T-helper 2 cell treated with Interferon-gamma antibody and Interleukin-4, amounts not matched to agents 100 ng/mL and 5 ng/mL, for 36 hours (primary cell): ENCODE data around the gene ANKEF1. TPM values are rescaled to one million over a fixed set of nuclear protein-coding genes. Genes with fewer than 3 reads are reported as not detected.

Experiments
- intact Hi-C: fragments of 100-400 bp; cut with micrococcal nuclease; formaldehyde crosslinking; loops from one replicate; pipeline ENCODE4 v1.15.1; 2023
- total RNA-seq: library from RNA; stranded (reverse); gene quantifications from 2 replicates; pipeline ENCODE4 v1.2.3, GENCODE V29; 2022

ANKEF1 gene
- total RNA-seq, 1 donor from 2014 or later: 2.4 TPM

DNA sequence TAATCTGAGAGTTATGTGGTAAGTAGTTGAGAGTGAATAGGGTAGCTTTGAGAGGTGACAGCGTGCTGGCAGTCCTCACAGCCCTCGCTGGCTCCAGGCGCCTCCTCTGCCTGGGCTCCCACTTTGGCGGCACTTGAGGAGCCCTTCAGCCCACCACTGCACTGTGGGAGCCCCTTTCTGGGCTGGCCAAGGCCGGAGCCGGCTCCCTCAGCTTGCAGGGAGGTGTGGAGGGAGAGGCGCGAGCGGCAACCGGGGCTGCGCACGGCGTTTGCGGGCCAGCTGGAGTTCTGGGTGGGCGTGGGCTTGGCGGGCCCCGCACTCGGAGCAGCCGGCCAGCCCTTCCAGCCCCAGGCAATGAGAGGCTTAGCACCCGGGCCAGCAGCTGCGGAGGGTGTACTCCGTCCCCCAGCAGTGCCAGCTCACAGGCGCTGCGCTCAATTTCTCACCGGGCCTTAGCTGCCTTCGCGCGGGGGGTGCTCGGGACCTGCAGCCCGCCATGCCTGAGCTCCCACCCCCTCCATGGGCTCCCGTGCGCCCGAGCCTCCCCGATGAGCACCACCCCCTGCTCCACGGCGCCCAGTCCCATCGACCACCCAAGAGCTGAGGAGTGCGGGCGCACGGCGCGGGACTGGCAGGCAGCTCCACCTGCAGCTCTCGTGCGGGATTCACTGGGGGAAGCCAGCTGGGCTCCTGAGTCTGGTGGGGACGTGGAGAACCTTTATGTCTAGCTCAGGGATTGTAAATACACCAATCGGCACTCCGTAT is 3.2 kb upstream of the ANKEF1 start:
- intact Hi-C loops: loop anchor here (10.0 kb wide), 1 partner anchor 643 kb away; the partner anchor contains the start of gene JAG1

DNA sequence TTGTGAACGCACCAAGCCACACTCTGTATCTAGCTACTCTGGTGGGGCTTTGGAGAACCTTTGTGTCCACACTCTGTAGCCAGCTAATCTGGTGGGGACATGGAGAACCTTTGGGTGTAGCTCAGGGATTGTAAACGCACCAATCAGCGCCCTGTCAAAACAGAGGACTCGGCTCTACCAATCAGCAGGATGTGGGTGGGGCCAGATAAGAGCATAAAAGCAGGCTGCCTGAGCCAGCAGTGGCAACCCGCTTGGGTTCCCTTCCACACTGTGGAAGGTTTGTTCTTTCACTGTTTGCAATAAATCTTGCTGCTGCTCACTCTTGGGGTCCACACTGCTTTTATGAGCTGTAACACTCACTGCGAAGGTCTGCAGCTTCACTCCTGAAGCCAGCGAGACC is 2.5 kb upstream of the ANKEF1 start:
- intact Hi-C loops: loop anchor here (10.0 kb wide), 1 partner anchor 643 kb away; the partner anchor contains the start of gene JAG1

DNA sequence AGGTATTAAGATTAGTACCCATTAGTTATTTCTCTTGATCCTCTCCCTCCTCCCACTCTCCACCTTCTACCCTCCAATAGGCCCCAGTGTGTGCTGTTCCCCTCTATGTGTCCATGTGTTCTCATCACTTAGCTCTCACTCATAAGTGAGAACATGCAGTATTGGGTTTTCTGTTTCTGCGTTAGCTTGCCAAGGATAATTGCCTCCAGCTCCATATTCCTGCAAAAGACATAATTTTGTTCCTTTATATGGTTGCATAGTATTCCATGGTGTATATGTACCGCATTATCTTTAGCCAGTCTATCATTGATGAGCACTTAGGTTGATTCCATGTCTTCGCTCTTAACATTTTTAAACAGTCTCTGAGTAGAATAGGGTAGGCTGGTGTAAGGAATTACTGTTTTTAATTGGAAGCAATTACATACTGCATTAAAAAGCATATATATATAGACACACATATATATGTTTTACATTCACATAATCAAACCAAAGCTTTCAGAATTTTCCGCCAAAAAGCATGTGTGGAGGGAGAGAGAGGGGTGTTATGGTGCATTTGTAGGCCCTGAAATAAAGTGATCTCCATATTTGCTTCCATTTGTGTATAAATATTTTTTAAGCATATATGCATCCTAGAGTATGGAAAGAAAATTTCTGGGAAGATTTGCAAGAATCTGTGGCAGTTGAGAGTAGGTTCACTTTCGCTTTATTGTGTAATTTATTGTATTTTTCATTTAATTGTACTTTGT is 709 bp upstream of the ANKEF1 start:
- intact Hi-C loops: loop anchor here (10.0 kb wide), 1 partner anchor 641 kb away; the partner anchor contains the start of gene JAG1

DNA sequence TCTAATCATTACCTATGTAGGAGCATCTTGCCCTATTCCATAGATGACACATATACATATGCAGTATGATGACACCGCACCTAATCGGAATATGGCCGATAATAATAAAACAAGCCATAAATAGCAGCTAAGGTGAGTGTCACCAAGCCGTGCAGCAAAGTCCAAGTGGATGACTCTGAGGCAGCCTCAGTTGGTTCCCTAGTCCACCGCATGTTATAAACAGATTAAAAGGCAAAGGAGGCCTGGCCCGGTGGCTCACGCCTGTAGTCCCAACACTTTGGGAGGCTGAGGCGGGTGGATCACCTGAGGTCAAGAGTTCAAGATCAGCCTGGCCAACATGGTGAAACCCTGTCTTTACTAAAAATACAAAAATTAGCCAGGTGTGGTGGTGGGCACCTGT is 1.5 kb downstream of the ANKEF1 start:
- intact Hi-C loops: loop anchor here (5.0 to 10.0 kb wide), 3 partner anchors 181 to 638 kb away; partner anchors contain the start of genes JAG1, MKKS and SNAP25

DNA sequence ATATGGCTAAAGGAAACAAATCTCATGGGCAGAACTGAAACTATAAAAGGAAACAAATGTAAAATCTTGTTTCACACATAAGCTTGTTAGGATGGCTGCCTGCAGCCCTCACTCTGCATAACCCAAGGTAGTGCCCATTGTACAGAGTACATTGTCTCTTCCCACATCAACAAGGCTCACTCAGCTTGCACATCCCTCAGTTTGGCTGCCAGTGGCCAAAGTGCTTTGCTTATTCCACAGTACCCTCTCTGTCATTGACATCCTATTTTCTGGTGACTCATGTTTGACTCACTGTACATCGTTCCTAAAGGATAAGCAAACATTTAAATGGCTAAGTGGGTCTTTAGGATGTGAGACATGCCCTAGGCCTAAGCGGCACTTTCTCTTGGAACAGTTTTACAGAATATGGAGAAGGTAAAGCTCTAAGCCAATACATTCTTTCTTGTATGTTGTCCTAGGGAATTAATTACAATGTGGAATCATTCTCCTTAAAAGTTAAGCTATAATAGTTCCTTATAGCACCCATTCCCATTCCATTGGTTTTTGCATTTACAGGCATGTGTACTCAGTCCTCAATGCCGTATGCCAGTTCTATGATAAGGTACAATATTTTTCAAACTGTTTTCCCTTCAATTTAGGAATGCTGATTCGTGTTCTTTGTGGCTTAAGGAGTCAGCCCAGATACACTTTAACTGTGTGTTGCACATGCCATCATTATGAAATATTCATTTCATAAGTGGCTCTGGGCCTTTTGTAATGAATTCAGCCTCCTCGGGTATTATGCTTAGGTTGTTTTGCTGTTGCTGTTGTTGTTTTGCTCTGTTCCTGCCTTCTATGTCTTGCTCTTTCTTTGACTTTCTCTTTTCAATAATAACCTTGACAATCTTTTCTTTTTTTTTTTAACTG is 5.5 kb downstream of the ANKEF1 start:
- intact Hi-C loops: no loop called here

DNA sequence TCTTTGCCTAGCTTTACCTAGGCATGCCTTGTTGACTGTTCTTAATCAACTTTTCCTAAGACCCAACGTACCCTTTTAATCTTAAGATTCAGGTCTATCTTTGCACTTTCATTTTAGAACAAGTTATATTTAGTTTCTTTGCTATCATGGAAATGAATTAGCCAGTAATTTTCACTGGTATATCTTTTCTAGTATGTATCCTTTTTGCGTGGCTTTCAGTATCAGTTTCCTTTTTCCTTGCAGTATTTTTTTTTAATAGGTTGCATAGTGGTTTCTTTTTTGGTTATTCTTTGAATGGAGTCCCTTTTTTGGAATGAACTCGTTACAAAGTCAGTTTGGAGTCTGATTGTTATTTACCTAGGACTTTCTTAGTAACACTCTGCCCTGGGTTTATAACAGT is 7.3 kb downstream of the ANKEF1 start:
- intact Hi-C loops: no loop called here

DNA sequence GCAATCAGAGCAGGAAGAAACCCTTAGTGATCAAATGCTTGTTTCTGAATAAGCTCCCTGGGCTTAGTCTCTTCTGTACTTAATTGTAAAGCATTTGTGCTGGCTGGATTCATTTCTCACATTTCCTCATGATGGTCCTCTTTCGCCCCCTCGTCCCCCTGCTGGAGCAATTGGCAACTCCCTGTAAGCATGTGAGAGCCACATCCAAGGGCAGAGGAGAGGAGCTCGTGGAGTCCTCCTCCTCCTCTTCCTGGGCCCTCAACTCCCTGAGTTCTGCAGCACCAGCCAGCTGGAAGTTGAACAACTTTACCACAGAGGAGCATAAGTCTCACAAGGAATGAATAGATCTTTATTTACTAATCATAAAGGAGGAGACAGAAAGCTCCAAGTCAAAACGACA is 12.6 kb downstream of the ANKEF1 start:
- intact Hi-C loops: no loop called here

DNA sequence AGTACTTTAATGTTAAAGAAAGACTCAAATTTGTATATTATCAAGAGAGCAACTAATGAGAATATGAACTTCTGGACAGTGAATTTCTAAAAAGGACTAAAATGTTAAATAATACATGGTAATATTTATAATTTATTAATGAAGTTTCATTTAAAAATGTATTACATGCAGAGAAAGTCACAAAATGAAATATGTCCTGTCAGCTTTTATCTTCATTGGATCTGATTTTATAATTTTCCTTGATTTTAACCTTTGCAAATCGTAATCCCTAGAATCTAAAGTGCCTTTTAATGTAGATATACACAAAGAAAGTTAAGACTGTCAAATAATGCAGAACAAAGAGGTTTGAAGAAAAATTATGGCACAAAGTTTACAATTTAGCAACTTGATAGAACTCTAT is 16.4 kb downstream of the ANKEF1 start:
- intact Hi-C loops: no loop called here

DNA sequence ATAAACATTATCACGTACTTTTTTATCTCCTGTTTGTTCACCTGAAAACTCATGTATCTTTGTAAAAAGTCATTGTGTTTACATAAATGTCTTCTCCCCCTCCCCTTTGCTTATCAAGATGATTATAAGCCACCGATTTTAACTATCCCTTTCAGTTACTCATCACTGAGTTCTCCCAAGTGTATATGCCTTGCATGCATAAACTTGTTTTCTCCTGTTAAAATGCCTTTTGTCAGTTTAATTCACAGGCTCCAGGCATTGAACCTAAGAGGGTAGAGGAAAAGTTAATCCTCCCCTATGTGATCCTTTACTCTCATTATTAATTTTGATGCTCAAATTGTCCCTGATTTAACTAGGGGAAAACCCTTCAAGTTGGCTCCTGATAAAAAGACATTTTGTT is 24.2 kb downstream of the ANKEF1 start:
- intact Hi-C loops: no loop called here

DNA sequence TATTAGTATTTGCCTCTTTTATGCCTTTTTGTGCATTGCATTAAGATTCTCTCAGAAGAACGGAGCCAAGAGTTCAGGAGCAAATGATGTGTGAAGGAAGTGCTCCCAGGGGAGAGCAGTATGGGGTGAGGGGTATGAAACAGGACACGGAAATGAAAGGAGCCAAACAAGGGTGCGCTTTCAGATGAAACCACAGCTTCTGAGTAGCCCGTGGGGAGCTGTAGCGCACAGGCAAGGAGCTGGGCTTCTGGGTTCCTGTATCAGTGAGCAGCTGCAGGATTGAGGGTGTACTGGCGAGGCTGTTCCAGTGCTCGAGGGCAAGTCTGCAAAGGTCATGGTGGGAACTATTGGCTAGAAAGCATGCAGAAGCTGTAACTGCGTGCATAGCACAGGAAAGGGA is 25.4 kb downstream of the ANKEF1 start:
- intact Hi-C loops: no loop called here

DNA sequence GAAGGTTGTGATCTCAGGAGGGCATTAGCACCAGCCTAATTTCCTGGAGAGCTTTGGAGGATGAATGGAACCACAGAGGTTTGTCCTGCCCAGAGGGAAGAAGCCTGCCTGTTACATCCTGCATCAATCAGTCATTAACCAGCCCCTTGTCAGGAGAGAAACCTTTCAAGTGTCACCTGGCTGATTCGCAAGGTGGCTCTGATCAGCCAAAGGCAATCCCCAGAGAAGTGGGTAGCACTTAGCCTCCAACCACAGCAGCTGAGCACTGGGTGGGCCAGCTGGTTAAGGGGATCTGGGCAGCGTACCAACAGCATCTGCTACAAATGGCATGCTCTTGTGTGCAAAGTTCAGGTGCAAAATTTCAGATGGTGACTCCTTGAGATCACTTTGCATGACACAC is 26.9 kb downstream of the ANKEF1 start:
- intact Hi-C loops: no loop called here

DNA sequence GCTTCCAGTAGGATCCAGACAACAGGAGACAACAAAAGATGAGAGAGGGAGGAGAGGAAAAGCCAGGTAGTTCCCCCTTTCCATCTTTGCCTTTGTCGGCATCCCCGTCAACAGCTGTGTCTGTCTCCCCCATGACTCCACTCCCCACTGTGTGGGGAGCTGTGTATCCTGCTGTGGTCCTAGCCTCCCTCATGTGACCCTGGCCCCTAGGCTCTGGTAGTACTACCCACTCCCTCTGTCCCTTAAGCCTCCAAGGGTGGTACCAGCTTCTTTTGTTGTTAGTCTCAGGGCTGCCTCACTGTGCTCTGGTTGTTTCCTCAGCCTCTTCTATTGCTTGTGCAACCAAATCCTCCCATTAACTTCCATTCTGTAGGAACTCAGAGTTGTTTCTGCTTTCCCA is 28.7 kb downstream of the ANKEF1 start:
- intact Hi-C loops: no loop called here

DNA sequence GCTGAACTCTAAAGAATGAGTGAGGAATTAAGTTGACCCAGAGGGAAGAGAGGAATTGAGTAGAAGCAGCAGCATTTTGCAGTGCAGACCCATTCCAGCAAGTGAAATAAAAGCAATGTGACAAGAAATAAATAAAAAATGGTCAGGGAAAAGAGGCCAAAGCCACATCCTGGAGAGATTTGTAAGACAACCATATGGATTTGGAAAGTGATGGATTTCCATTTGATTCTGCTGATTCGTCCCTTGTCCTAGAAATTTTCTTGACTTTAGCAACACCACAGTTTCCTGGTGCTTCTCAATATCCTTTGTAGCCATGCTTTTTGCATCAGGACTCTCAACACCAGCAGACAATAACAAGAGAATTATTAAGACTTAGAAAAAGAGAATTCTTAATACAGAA is 29.8 kb downstream of the ANKEF1 start:
- intact Hi-C loops: no loop called here

DNA sequence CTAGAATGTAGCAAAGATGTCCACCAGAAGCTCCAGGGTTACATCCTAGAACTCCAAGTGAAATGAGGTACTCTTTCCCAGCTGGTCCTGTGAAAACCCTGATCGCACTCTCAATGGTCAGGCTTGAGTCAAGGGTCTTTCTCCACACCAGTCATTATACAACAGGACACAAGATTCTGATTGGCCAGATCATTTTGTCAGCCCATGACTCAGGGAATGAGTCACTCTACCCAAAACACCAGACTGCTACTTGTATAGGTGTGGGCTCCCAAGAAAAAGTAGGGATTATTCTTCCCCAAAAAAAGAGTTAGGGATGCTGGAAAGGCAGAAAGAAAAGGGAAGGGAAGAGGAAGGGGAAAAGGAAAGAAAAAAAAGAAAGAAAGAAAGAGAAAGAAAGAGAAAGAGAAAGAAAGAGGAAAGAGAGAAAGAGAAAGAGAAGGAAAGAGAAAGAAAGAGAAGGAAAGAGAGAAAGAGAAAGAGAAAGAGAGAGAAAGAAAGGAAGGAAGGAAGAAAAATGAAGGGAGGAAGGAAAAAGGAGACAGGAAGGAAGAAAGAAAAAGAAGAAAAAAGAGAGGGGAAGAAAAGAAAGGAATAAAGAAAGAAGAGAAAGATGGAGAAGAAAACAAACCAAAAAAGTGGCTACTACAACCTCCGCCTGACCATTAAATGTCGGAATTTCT is 30.5 kb downstream of the ANKEF1 start:
- intact Hi-C loops: no loop called here

DNA sequence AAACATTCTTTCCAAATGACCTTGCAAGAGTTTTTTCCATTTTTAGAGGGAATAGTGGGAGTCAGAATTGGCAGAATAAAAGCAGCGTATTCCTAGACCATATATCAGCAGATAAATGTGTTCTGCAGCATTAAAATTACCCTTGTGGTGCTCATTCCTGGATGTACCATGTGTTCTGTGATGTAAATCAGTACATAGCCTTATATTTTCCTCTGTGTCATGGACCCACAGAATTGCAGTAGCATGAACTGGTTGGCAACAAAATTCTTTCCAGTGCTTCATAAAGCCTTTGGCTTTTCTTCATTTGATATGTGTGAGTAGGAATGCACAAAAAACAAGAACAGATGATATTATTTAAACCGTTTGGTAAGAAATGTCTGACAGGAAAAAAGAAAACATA is 32.5 kb downstream of the ANKEF1 start:
- intact Hi-C loops: no loop called here

DNA sequence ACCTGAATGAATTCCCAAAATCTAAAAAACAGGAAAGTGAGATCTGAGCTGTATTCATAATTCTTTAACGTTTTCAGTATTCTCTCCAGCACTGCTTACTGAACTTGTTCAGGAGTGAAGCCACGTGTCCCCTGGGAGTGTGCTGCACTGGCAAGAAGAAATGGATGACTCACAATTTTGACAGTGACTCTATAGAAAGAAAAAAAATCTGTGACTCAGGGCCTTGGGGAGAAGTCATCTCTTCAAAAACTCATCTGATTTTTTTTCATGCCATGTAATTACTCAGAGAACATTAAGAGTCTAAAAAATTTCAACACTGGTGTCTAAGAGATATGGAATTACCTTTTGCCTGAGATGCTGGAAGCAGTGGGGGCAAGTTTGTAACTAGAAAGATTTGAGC is 39.7 kb downstream of the ANKEF1 start:
- intact Hi-C loops: no loop called here

DNA sequence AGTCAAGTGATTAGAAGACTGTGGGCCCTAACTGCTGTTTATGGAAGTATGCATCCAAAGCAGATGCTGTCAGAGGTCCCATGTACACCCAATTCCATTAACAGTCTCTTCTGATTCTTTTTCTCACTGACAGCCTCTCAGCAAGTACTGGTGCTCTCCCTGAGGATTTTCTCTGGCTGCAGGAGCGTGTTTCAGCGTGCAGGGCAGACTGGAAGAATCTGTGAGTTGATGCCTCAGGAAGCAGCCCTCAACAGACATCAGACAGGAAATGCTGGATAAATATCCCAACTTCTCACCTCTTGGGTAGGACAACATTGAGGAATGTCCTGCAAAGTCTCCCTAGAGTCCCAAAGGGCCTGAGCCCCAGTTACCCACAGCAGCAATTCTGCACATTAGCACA is 40.8 kb downstream of the ANKEF1 start:
- intact Hi-C loops: no loop called here

DNA sequence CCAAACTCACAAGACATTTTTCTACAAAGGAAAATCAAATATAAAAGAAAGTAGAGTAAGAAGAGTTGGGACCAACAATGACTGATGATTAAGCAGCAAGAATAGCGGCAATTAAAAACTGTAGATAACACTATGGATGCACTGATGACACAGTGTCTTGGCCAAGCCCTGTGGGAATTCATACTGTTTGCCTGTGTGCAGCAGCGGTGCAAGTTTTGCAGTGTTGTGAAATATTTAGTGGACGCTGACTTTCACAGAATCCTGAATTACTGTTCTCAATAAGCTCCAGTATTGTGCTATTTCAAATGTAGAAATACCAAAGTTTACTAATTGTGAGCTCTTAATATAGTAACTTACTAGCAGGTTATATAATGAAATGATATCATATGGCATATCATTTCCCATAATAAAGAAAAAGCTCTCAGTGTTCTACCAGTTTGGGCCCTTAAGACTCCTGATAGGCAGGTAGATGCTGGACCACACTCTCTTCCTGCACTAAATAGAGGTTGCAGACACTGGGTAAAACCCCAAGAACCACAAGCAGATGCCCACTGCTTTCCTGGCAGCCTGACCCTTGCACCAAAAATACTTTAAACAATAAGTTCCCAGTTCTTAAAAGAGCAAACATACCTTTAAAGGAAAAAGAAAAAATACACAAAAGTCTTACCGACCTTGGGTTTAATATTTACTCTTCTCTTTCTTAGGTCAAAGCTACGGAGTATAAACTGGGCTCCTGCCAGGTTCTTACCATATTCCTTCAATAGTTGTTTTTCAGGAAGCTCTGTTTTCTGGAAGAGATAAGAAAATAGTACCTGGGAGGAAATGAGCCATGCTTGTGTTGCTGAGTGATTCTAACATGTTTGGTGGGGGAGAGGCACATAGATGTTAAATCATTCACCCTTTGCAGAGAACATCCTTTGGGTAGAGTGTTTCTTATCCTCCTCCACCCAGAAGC is 41.6 kb downstream of the ANKEF1 start:
- intact Hi-C loops: no loop called here

DNA sequence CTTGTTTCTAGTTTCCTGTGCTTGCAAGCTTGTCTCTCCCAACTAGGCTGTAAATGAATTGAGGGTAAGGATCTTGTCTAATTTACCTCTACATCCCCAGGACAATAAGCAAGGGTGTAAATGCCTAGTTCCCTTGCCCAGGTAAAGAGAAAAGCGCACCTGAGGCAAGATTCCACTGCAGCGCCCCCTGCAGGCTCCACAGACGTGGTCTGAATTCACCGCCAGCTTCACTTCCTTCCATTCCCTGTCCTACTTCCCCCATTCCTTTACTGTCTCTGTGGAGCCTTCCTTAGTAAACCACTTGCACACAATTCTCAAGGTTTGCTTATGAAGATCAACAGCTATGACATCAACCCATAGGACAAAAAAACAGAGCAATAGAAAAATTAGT is 42.3 kb downstream of the ANKEF1 start:
- intact Hi-C loops: no loop called here

DNA sequence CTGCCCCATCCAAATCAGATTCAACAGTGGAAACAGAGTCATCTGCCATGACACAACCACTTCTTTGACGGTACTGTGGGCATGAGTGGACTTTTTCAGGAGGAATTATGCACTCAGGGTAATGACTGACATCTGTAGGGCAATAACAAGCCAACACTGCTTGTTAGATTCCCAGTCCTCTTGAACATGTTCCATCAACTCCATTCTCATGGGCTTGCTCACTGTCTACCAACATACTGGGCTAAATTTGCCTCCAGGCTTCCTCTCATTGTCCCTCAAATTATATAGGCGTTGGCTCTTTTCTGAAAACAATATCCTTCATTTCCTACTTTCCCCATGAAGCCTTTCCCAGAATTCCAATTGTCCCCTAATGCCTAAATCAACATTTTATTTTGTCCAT is 43.1 kb downstream of the ANKEF1 start:
- intact Hi-C loops: no loop called here
